K562 (cell line): Measurements from ENCODE around the gene OR4D2. TPM values are rescaled to one million over a fixed set of nuclear protein-coding genes. Genes with fewer than 3 reads are reported as not detected.

ENCODE experiments used
- AFF4 ChIP-seq: sonication (generic); formaldehyde crosslinking; IDR thresholded peaks from 2 replicates; pipeline ENCODE4 v1.8.0; 2023; ENCODE audit warnings: mild to moderate bottlenecking, missing genetic modification reagents
- ATF2 ChIP-seq: sonication (generic); formaldehyde crosslinking; IDR thresholded peaks from 2 replicates; pipeline ENCODE4 v1.8.1; 2022; ENCODE audit warnings: missing genetic modification reagents
- ELF2 ChIP-seq: fragments of 250-450 bp; sonication (Bioruptor Pico); IDR thresholded peaks from 2 replicates; pipeline ENCODE4 v1.5.0; 2021; ENCODE audit warnings: mild to moderate bottlenecking
- GTF2E2 ChIP-seq: fragments of 200-800 bp; sonication (Bioruptor generic); IDR thresholded peaks from 2 replicates; pipeline ENCODE4 v1.6.1; 2016; ENCODE audit warnings: missing genetic modification characterization, missing compliant biosample characterization
- HMGN3 ChIP-seq: IDR thresholded peaks from 2 replicates; pipeline ENCODE4 v1.6.1; 2011; ENCODE audit warnings: borderline replicate concordance, low read depth, mild to moderate bottlenecking, mixed read lengths, low read length; ENCODE audit not compliant: insufficient read length; ENCODE audit errors: extremely low read depth
- KLF10 ChIP-seq: fragments of 250-450 bp; sonication (Bioruptor Pico); IDR thresholded peaks from 2 replicates; pipeline ENCODE4 v1.6.1; 2021; ENCODE audit warnings: matching md5 sums
- MAFF ChIP-seq: IDR thresholded peaks from 2 replicates; pipeline ENCODE4 v1.6.1; 2012; ENCODE audit warnings: low read length, improper control_type of control experiment
- MTF1 ChIP-seq: fragments of 250-450 bp; sonication (Bioruptor Pico); IDR thresholded peaks from 2 replicates; pipeline ENCODE4 v1.9.0; 2021; ENCODE audit warnings: moderate library complexity, mild to moderate bottlenecking, inconsistent platforms, borderline replicate concordance
- NBN ChIP-seq: fragments of 450-650 bp; IDR thresholded peaks from 2 replicates; pipeline ENCODE4 v1.6.1; 2016; ENCODE audit warnings: low read depth, mild to moderate bottlenecking
- PREB ChIP-seq: sonication (generic); formaldehyde crosslinking; IDR thresholded peaks from 2 replicates; pipeline ENCODE4 v1.8.1; 2023; ENCODE audit warnings: mild to moderate bottlenecking, missing genetic modification reagents
- TCFL5 ChIP-seq: fragments of 250-450 bp; sonication (Bioruptor Pico); conservative IDR thresholded peaks from 2 replicates; pipeline ENCODE4 v1.6.1; 2021; ENCODE audit warnings: mild to moderate bottlenecking, moderate library complexity, matching md5 sums
- ZFP36 ChIP-seq: fragments of 150-350 bp; IDR thresholded peaks from 2 replicates; pipeline ENCODE4 v1.6.1; 2018; ENCODE audit warnings: low read length, low read depth; ENCODE audit not compliant: partially characterized antibody
- ZNF318 ChIP-seq, 2 experiments: fragments of 450-650 bp; IDR thresholded peaks; 2 replicates each; pipeline ENCODE4 v1.6.1; 2016; ENCODE audit warnings: mild to moderate bottlenecking in 2 of 2, borderline replicate concordance in 1 of 2, low read depth in 1 of 2, moderate library complexity in 1 of 2
- polyA plus RNA-seq, 8 experiments: library from polyadenylated mRNA; depleted of rRNA in 4 of 8; stranded (reverse) in 5 of 8; unstranded in 3 of 8; fragments of >200 nt; fragmentation: Nextera tagmentation in 2 of 8; fragmentation: Illumina TruSeq in 1 of 8; extraction: Ambion mirVana in 2 of 8; extraction: Trizol in 1 of 8; gene quantifications; 2 replicates each; pipeline versions ENCODE4 v1.2.1 to v1.2.3, GENCODE V29; 2011 to 2014; ENCODE audit warnings: inconsistent platforms in 1 of 8, missing spikeins in 1 of 8
- total RNA-seq, 7 experiments: library from RNA; depleted of rRNA in 6 of 7; stranded (reverse); fragments of >200 nt in 6 of 7; fragmentation: Illumina TruSeq in 2 of 7; extraction: Trizol in 2 of 7; gene quantifications; 2 replicates each; pipeline versions ENCODE4 v1.2.1 to v1.2.3, GENCODE V29; 2011 to 2021; ENCODE audit warnings: low replicate concordance in 1 of 7

The OR4D2 gene
- total and polyA plus RNA-seq, 9 of the 15 experiments (the other 6 are each of a cell fraction or from before 2014, with no cell fraction given) = not detected

- no peak for TF ChIP-seq ZNF318 (IDR thresholded peaks at IDR 0.05; ENCODE audit: borderline replicate concordance in 1 of 2, low read depth in 1 of 2)
- no peak for TF ChIP-seq KLF10 (CRISPR knock-in tag)
- no peak for TF ChIP-seq MAFF
- no peak for TF ChIP-seq AFF4 (CRISPR knock-in tag)
- TF ChIP-seq MTF1 = no peak
- no peak for TF ChIP-seq NBN
- TF ChIP-seq PREB (CRISPR knock-in tag) = no peak
- TF ChIP-seq TCFL5 (CRISPR knock-in tag) = no peak
- 0 out of 2 replicates have a peak, but pooled peaks have one; percentile 15 for TF ChIP-seq ELF2 (CRISPR knock-in tag)
- no peak for TF ChIP-seq ATF2 (CRISPR knock-in tag)
- no peak for TF ChIP-seq GTF2E2 (tag)
- peak; percentile 98 for TF ChIP-seq ZFP36
- no peak for TF ChIP-seq HMGN3
Measured at GRCh38 chr17:58195518-58196123, 28.8 kb downstream of the OR4D2 start (continued).
